ENCODE measurements around the gene GRIN1. TPM values are rescaled to one million over a fixed set of nuclear protein-coding genes. Genes with fewer than 3 reads are reported as not detected.

GRIN1 gene
- total RNA-seq, 4 donors from 2014 or later: not detected

DNA sequence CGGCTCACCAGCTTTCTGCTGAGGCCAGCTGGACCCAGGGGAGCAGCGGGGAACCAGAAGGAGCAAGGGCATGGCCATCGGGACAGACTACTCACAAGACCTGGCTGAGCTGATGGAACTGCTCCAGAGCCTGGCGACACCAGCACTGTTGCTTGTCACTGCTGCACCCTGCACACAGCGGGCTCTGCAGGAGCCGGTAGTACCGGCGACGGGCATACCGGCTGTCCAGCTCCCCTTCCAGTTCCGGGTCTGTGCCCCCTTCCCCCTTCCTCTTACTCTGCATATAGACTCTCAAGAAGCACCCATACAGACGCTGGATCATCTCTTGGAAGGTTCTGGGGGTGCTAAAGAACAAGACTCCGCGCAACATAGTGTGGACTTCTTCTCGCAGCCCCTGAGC lies 48.4 kb downstream of the GRIN1 start:
- TF ChIP-seq, protein P1, sequence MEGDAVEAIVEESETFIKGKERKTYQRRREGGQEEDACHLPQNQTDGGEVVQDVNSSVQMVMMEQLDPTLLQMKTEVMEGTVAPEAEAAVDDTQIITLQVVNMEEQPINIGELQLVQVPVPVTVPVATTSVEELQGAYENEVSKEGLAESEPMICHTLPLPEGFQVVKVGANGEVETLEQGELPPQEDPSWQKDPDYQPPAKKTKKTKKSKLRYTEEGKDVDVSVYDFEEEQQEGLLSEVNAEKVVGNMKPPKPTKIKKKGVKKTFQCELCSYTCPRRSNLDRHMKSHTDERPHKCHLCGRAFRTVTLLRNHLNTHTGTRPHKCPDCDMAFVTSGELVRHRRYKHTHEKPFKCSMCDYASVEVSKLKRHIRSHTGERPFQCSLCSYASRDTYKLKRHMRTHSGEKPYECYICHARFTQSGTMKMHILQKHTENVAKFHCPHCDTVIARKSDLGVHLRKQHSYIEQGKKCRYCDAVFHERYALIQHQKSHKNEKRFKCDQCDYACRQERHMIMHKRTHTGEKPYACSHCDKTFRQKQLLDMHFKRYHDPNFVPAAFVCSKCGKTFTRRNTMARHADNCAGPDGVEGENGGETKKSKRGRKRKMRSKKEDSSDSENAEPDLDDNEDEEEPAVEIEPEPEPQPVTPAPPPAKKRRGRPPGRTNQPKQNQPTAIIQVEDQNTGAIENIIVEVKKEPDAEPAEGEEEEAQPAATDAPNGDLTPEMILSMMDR (IDR thresholded peaks at IDR 0.05; ENCODE audit: low read depth): no peak

DNA sequence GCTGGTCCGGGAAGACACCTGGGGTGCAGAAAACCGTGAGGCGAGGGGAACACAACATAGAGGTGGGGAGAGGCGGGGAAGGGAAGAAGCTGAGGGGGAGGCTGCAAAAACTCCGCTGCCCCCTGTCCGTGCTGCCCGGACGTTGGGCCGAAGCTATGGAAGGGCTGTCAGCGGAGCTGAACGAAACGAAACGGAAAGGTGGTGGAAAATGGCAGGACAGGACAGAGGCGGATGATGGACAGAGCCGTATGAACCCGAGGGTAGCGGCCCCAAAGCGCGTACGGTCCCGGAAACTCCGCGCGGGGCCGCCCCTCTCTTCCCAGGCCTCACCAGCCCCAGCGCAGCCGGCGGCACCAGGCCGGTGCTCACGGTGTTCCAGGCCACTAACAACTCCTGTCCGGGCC lies 49.1 kb downstream of the GRIN1 start:
- TF ChIP-seq, protein P1 (IDR thresholded peaks at IDR 0.05; ENCODE audit: low read depth): no peak

DNA sequence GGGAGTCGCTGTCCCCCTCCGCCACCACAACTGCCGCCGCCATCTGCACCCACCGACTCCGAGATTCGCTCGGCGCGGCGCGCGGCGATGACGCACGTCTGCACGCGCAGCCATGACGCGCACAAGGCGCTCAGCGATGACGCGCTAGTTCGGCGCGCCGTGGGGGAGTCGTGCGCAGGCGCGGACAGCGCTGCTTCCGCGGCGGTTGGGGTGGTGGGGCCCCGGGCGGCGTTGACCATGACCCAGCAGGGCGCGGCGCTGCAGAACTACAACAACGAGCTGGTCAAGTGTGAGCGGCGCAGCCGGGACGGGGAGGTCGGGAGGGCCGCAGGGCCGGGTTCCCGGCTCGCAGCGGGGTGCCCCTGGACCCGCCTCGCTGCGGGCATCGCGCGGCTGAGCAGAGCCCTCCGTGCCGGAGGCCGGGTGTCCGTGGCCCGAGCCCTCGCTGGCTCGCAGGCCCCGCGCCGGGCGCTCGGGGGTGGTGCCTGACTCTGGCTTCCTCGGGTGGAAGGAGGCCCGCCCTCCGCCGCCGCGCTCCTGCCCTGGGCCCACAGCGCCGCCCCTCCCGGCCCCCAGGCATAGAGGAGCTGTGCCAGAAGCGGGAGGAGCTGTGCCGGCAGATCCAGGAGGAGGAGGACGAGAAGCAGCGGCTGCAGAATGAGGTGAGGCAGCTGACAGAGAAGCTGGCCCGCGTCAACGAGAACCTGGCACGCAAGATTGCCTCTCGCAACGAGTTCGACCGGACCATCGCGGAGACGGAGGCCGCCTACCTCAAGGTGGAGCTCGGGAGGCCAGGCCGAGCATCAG lies 49.7 kb downstream of the GRIN1 start, which contains the start of the genes ANAPC2 and SSNA1:
ANAPC2 (minus strand) TSS at position 71 of the 807 bp plus-strand sequence; CDS start at position 43, 28 bp downstream.
SSNA1 (plus strand) TSS at position 187 of the 807 bp plus-strand sequence; CDS start at position 238, 51 bp downstream.
- TF ChIP-seq, protein P1 (IDR thresholded peaks at IDR 0.05; ENCODE audit: low read depth): no peak

DNA sequence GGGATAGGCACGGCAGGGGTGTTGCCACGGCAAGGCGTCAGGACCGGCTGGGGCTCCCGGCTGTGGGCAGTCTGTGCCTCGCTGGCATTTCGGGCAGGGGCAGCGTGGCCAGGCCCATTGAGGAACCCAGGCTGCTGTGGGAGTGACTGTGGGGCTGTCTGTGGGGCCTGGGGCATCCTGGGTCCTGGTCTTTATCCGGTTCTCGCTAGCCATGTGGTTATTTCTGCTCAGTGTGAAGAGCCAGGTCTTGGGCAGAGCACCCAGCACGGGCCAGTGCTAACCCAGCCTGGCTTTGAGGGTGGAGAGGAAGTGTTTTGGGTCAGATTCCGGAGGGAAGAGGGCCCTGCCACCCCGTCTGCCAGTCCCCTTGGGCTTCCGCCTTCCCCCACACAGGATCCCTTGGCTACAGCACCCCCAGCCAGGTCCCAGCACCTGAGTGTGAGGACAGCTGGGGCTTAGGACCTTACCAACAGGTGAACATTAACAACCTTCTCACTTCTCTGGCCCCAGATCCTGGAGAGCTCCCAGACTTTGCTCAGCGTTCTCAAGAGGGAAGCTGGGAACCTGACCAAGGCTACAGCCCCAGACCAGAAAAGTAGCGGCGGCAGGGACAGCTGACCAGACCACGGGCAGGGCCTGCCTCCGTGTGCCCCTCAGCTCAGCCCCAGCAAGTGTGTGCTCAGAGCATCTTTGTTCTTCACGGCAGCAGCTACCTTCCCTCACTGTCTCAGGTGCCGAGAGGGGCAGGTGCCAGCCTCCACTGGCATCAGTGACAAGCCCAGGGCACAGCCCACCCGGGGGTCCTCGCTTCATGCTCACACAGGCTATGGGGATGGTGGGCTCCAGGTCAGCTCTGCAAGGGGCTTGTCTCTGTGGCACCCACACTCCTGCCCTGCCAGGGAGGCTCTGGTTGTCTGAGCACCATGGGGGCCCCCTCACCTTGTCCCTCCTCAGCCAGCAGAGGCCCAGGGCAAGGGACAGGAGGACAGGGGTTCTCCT lies 50.6 kb downstream of the GRIN1 start:
- TF ChIP-seq, protein P1 (IDR thresholded peaks at IDR 0.05; ENCODE audit: low read depth): no peak

DNA sequence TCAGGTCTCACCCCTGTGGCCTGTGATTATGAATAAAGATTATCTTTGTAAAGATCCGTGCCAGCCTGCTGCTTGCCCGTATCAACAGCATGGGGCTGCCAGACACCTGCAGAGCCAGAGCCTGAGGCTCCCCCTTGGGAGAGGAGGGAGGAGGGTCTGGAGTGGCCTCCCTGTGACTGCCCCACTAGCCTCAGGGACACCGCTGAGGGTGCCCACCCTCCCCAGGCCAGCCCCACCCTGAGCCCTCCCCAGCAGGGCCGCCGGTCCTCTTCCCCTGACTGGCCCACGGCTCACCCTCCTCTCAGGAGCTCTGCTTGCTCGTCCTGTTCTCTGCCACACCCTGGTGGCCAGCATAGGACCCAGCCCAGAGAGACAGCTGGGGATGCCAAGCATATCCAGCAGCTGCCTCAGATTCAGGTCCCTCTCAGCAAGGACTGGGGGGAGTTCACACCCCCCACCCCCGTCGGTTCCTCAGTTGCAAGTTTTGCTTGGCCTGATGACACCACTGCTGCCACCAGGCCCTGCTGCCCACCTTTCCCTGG lies 51.4 kb downstream of the GRIN1 start:
- TF ChIP-seq, protein P1 (IDR thresholded peaks at IDR 0.05; ENCODE audit: low read depth): no peak

DNA sequence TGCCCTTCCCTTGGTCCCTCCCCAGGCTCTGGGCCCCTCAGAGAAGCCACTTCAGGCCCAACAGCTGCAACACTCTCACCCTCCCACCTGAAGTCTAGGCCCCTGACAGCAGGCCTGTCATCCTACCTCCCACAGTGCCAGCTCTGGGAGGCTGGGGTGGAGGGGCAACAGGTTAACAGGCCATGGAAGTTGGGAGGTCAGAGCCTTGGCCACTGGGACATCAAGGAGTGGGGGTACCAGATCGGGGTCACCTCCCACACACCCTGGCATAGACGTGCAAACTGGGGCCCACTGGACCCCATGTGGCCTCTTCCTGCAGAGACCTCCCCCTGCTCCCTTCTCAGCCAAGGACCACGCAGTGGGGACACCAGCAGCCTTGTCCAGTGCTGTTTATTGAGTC lies 52.3 kb downstream of the GRIN1 start:
- TF ChIP-seq, protein P1 (IDR thresholded peaks at IDR 0.05; ENCODE audit: low read depth): no peak

Data from subcutaneous adipose tissue (tissue), 4 donors.